ENCODE data around the gene MMP17.
A peak's percentile ranks its signal among the peaks of the same experiment; 100 is the strongest.

Gene MMP17

DNA sequence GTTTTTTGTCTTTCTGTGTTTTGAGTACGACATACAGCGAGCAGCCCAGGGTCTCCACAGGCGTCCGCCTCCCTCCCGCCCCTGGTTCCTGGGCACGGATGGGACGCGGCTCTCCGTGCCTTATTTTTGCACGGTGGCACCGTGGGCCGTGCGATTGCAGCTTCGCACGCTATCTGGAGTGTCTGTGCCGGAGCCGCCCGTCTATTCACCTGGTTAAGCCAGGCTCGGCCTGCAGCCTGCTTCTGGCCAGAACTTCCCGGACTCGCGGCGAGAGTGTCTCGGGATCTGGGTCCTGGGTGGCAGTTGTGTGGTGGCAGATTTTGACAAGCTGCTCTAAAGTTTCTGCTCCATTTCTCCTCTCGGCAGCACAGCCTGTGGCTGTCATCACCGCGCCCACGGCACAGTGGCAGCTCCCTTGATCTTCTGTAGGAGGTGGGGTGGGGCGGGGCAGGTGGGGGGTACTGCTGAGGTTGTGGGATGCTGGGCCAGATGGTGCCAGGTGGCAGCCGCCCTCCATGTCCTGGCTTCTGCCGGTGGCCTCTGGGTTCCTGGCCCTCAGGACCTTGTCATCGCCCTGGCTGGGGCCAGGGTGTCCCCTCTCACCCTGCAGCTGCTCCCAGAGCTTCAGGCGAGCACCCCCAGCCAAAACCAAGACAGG lies 2.9 kb downstream of the MMP17 start:
- peak; percentile 84 for DNase-seq (ENCODE audit: low spot score)

GRCh38 chr12:131831635-131832041 lies 3.4 kb downstream of the MMP17 start:
- DNase-seq (ENCODE audit: low spot score): no peak

DNA sequence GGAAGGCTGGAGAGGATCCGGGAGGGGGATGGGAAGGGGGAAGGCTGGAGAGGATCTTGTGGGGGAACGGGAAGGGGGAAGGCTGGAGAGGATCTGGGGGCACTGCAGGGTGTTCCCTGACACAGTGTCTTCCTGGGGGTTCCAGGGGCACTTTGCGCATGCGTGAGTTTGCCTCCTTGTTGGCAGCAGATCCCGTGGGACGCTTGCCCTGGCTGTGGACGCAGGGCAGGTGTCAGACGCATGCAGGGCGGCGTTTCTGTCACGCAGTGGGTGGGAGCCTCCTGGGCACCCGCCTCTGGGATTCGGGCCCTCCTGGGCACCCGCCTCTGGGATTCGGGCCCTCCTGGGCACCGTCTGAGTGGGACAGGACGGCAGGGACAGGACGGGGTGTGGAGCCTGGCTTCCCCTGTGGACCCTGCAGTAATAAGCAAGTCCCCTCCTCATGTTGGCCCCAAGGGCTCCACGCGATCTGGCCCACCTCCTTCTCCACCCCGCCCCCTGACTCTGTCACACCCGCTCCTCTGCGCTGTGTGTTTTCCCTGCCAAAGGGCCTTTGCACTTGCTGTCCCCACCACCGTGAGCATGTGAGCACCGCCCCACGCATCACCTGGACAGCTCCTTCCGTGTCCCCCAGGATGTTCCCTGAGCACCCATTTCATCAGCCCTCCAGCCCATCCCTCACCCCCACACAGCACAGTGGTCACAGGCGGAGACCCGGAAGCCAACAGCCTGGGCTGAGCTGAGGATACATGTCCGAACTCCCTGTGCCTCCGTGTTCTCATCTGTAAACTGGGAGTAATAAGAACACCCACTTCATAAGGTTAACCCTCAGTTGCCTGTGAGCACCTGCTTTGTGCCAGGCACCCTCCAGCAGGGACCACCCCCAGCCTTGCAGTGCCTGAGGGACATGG lies 4.4 kb downstream of the MMP17 start:
- DNase-seq (ENCODE audit: low spot score): no peak

DNA sequence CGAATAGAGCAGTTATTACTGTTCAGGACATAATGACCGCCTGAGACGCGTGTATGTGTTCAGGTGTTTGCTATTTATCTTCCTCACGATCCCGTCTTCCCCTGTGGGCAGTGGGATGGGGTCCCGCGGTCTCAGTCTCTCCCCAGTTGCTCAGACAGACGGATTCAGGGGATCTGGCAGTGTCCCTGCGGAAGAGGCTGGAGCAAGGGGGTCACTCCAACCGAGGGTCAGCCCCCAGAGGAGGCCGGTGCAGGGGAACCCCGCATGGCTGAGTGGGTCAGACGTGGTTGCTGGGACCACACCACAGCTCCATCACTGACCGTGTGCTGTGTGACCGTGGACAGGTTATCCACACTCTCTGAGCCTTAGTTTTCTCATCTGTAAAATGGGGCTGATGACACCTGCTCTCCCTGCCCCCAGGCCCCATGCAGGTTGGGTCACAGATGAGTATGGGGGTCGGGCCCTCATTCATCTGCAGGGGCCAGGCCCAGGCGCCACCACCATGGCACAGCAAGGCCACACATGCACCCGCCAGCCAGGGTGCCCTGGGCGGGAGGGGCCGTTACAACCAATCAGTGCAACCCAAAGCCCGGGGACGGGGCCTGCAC lies 5.2 kb downstream of the MMP17 start:
- DNase-seq (ENCODE audit: low spot score): no peak

DNA sequence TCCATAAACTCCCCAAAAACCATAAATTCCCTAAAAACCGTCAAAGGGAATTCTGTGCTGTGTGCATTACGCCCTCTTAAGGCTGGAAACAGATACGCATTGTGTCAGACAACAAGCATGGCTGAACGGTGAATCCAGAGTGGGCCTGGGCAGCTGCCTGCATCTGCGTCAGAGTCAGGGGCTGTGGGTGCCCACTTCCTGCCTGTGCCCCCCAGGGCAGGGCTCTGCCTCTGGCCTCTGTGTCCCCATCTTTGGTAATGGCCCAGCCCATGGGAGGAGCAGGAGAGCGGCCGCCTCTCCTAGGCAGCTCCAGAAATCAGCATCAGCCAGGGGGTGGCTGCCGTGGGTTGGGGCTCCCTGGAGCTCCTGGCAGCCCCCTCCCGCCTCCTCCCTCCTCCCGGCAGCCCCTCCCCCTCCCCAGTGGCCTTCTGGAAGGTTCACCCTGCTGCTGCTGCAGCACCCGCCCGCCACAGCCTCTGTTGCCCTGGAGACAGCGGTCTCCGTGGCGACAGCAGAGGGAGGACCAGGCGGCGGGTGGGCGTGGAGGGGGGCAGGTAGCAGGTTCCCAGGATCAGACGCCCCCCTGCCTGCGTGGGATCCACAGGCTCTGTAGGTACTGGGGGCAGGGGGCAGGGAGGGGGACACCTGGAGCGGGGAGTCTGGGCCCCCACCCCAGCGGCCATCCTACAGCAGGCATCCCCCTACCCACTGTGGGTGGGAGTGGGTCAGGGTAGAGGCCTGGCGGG lies 5.9 kb downstream of the MMP17 start:
- DNase-seq (ENCODE audit: low spot score): no peak

DNA sequence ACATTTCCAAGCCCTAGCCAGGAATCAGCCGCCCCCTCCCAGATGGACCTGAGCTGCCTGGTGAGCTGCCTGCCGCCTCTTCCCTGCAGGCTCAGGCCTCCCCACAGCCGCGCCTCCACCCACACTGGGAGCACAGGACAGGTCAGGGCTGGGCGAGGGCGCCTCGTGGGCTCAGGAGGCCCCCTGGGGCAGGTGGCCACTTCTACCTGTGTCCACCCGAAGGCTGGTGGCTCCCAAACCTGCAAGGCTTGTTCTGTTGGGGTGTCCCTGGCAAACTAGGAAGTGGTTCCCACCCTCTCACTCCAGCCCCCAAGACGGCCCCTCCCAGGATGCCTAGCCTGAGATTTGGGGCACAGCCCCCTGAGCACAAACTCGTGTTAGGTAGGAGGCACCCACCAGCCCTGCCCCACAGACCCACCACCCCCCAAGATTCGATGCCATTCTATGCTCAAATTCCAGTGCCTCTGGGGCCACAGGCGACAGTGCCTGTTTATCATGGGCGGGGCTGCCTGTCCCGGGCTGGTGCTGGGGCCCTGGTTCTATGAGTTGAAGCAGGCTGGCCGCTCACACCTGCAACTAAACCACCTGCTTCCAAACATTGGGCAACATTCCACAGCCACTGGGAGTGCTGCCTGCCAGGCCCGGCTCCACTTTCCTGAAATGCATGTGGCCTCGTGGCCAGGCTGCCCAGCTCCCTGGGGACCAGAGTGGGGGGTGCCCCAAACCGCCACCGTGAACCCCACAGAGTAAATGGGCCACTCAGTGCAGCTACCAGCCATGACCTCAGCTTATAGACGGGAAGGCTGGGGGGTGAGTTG lies 6.8 kb downstream of the MMP17 start:
- DNase-seq (ENCODE audit: low spot score): no peak

GRCh38 chr12:131835616-131836171 lies 7.5 kb downstream of the MMP17 start:
- DNase-seq (ENCODE audit: low spot score): no peak

DNA sequence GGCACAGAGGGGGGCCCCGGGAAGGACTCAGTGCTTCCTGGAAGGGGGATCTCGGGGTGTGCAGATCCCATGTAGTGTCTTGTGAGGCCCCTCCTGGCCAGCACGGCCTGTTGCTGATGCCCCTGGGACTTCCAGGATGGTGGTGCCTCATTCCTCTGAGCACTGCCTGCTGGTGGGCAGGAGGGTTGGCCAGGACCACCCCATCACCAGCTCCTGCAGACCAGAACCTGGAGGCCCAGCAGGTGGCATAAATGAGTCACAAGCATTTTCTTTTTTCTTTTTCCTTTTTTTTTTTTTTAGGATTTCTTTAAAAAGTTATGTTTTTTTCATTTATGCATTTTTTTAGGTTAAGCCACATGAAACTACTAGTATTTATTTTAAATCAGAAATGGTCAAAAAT lies 8.0 kb downstream of the MMP17 start:
- DNase-seq (ENCODE audit: low spot score): no peak

- no peak for DNase-seq (ENCODE audit: low spot score)
These were observed 8.7 kb downstream of the MMP17 start for GRCh38 chr12:131836714-131837397.

- DNase-seq (ENCODE audit: low spot score): no peak
These were observed 12.6 kb downstream of the MMP17 start for GRCh38 chr12:131840643-131841416.

DNA sequence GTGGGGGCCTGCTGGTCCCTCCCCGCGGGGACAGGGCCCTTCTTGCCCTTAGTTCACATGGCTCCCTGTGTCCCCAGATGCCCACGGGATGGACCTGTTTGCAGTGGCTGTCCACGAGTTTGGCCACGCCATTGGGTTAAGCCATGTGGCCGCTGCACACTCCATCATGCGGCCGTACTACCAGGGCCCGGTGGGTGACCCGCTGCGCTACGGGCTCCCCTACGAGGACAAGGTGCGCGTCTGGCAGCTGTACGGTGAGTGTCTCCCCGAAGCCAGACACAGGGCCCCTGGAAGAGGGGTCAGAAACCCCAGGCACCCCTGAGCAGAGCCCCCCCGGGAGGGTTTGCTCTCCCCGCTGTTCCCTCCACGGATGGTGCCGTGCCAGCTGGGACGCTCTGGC lies 13.4 kb downstream of the MMP17 start:
- DNase-seq (ENCODE audit: low spot score): no peak

DNA sequence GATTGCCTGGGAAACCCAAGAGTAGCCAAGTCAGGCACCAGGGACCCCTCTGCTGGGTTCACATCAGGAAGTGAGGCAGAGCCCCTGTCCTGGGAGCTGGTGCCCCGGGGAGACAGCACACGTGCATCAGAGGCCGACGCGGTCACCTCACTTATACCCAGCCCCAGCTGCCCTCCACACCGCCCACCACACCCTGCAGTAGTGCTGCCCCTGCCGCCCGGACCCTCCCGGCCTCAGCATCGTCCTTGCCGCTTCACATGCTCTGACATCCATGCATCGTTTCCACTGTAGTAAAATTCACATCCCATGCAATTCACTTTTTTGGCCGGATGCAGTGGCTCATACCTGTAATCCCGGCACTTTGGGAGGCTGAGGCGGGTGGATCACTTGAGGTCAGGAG lies 14.0 kb downstream of the MMP17 start:
- no peak for DNase-seq (ENCODE audit: low spot score)

- DNase-seq (ENCODE audit: low spot score): no peak
These were observed 15.3 kb downstream of the MMP17 start for GRCh38 chr12:131843527-131843926.

DNA sequence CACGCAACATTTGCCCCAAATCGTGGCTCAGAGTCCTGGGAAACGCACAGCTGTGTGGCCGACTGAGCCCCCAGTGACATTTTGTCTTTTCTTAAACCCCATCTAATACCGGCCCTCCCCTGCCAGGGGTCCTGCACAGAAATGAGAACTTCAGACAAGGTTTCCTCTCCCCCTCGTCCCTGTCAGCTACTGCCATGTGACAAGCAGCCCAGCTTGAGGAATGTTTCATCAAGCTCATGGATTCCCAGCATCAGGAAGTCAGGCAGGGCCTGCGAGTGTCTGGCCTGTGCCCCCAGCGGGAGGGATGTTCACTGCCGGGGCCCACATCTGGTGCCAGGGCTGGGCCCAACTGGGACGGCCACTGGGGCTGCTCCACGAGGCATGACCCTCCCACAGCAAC lies 15.9 kb downstream of the MMP17 start:
- no peak for DNase-seq (ENCODE audit: low spot score)

- no peak for DNase-seq (ENCODE audit: low spot score)
These were observed 16.5 kb downstream of the MMP17 start for GRCh38 chr12:131844656-131845055.

DNA sequence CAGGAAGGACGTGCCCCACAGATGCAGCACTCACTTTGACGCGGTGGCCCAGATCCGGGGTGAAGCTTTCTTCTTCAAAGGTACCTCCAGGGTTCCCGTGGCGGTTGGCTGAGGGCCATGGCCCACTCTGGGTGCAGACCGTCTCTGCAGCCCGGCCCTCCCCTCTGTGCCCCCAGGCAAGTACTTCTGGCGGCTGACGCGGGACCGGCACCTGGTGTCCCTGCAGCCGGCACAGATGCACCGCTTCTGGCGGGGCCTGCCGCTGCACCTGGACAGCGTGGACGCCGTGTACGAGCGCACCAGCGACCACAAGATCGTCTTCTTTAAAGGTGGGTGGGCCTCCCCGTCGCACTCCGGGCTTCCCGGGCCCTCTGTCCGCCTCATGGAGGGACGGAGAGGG lies 16.9 kb downstream of the MMP17 start:
- no peak for DNase-seq (ENCODE audit: low spot score)

DNA sequence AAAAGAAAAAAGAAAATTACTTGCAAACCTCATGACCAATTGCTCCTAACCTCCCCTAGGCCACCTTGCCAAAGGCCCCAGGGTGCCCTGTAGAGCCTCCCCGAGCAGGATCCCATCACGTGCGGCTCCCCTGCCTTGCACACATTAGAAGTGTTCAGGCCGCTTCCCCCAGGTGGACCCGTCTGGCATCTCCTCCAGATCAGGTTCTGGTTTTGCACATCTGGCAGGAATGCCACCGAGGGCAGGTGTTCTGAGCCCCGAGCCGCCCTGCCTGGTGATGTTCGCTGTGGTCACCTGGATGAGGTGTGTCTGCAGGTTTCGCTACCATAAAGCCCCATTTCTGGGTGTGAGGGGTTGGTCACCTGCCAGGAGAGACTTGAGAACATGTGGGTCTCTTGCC lies 19.3 kb downstream of the MMP17 start:
- no peak for DNase-seq (ENCODE audit: low spot score)

GRCh38 chr12:131848753-131849152 lies 20.6 kb downstream of the MMP17 start:
- no peak for DNase-seq (ENCODE audit: low spot score)

- DNase-seq (ENCODE audit: low spot score): no peak
These were observed 21.7 kb downstream of the MMP17 start for GRCh38 chr12:131849700-131850553.
